NCI-H1417 (cell line): Measurements from ENCODE around the gene CCNQ.

Experiments
- DNase-seq, 3 experiments: peaks; one replicate each; lab custom pipeline; 2025; lab: John Stamatoyannopoulos, UW

Gene CCNQ

GRCh38 chrX:153539171-153539978 is 59.6 kb downstream of the CCNQ start:
- peak; percentile 17 to 65 (median 21) for DNase-seq

- DNase-seq = no peak
These were observed 60.5 kb downstream of the CCNQ start for GRCh38 chrX:153538424-153538823.
